GM12891 (cell line): ENCODE data around the gene SCFD2.
"Not testable (repeated sequence)": the region's sequence is repeated elsewhere in the genome, so short reads cannot be mapped to it uniquely, and the experiment has no call there.

ENCODE experiments used
- DNase-seq: peaks from one replicate; pipeline ENCODE4 v3.0.0; 2011; ENCODE audit warnings: low spot score; ENCODE audit not compliant: insufficient read length
- FAIRE-seq: peaks from 2 replicates; lab custom pipeline; 2011; peaks lifted over from hg19 to GRCh38; lab: Jason Lieb, UNC
- PAX5 ChIP-seq: IDR thresholded peaks from 2 replicates; pipeline ENCODE4 v1.6.1; 2011; ENCODE audit warnings: low read length, moderate library complexity, mild to moderate bottlenecking; ENCODE audit not compliant: insufficient read depth, severe bottlenecking
- POLR2A ChIP-seq: IDR thresholded peaks from 2 replicates; pipeline ENCODE4 v1.6.1; 2011; ENCODE audit warnings: low read depth, low read length, control low read depth
- POLR2AphosphoS5 ChIP-seq: IDR thresholded peaks from 2 replicates; pipeline ENCODE4 v1.6.1; 2011; ENCODE audit warnings: low read depth, low read length, control low read depth
- POU2F2 ChIP-seq: IDR thresholded peaks from 2 replicates; pipeline ENCODE4 v1.6.1; 2011; ENCODE audit warnings: low read depth, mild to moderate bottlenecking, control low read depth, low read length, moderate library complexity
- SPI1 ChIP-seq: IDR thresholded peaks from 2 replicates; pipeline ENCODE4 v1.6.1; 2011; ENCODE audit warnings: low read depth, low read length, control low read depth
- TAF1 ChIP-seq: IDR thresholded peaks from 2 replicates; pipeline ENCODE4 v1.6.1; 2011; ENCODE audit warnings: low read depth, low read length, control low read depth

SCFD2 gene

GRCh38 chr4:53346920-53347852, 18.7 kb downstream of the SCFD2 start:
- FAIRE-seq = no peak
- TF ChIP-seq POLR2A = no peak
- no peak for TF ChIP-seq SPI1
- TF ChIP-seq POU2F2 = no peak
- TF ChIP-seq PAX5 = no peak
- TF ChIP-seq POLR2AphosphoS5 = no peak
- no peak for DNase-seq

- not testable (repeated sequence) for DNase-seq, FAIRE-seq
Measured at GRCh38 chr4:53346392-53346791, 19.5 kb downstream of the SCFD2 start.

- DNase-seq, FAIRE-seq: not testable (repeated sequence)
Measured at GRCh38 chr4:53340145-53340544, 25.7 kb downstream of the SCFD2 start.

- not testable (repeated sequence) for FAIRE-seq, DNase-seq
Measured at GRCh38 chr4:53334916-53335315, 30.9 kb downstream of the SCFD2 start.

- DNase-seq (no peak), FAIRE-seq (no peak)
- no peak for TF ChIP-seq POU2F2
- TF ChIP-seq SPI1 = no peak
- no peak for TF ChIP-seq TAF1
- TF ChIP-seq PAX5 = no peak
- TF ChIP-seq POLR2A = no peak
- TF ChIP-seq POLR2AphosphoS5 = no peak
Measured at GRCh38 chr4:53326535-53326934, 39.3 kb downstream of the SCFD2 start.

- no peak for TF ChIP-seq PAX5
- no peak for TF ChIP-seq SPI1
- TF ChIP-seq POLR2AphosphoS5 = no peak
- no peak for TF ChIP-seq POU2F2
- TF ChIP-seq TAF1 = no peak
- no peak for TF ChIP-seq POLR2A
- DNase-seq = no peak
- FAIRE-seq = no peak
Measured at GRCh38 chr4:53322696-53323095, 43.2 kb downstream of the SCFD2 start.

GRCh38 chr4:53321984-53322289, 43.9 kb downstream of the SCFD2 start:
- no peak for DNase-seq
- TF ChIP-seq POLR2AphosphoS5 (no peak), SPI1 (no peak), PAX5 (no peak), TAF1 (no peak), POU2F2 (no peak), POLR2A (no peak)
- FAIRE-seq = no peak

GRCh38 chr4:53321151-53321983, 44.5 kb downstream of the SCFD2 start:
- FAIRE-seq = no peak

GRCh38 chr4:53315300-53315699, 50.6 kb downstream of the SCFD2 start:
- no peak for FAIRE-seq
- no peak for DNase-seq
- TF ChIP-seq POU2F2 (no peak), PAX5 (no peak), SPI1 (no peak), POLR2AphosphoS5 (no peak), POLR2A (no peak), TAF1 (no peak)

More at GRCh38 chr4:53321151-53321983, 44.5 kb downstream of the SCFD2 start:
- no peak for DNase-seq
- TF ChIP-seq POLR2A = no peak
- TF ChIP-seq PAX5 = no peak
- TF ChIP-seq TAF1 = no peak
- no peak for TF ChIP-seq SPI1
- no peak for TF ChIP-seq POLR2AphosphoS5
- TF ChIP-seq POU2F2 = no peak

- DNase-seq (no peak), FAIRE-seq (no peak)
- TF ChIP-seq PAX5 (no peak), POLR2A (no peak), POU2F2 (no peak), POLR2AphosphoS5 (no peak), SPI1 (no peak), TAF1 (no peak)
Measured at GRCh38 chr4:53314252-53314651, 51.6 kb downstream of the SCFD2 start.
